NOMO-1 treated with DMSO at 0.1 percent for 48 hours (cell line): ENCODE measurements around the gene ATP10D.
"Not testable (repeated sequence)": the region's sequence is repeated elsewhere in the genome, so short reads cannot be mapped to it uniquely, and the experiment has no call there.

Source experiments
- DNase-seq: peaks from one replicate; lab custom pipeline; 2025; ENCODE audit not compliant: unreplicated experiment; lab: John Stamatoyannopoulos, UW

ATP10D gene

DNA sequence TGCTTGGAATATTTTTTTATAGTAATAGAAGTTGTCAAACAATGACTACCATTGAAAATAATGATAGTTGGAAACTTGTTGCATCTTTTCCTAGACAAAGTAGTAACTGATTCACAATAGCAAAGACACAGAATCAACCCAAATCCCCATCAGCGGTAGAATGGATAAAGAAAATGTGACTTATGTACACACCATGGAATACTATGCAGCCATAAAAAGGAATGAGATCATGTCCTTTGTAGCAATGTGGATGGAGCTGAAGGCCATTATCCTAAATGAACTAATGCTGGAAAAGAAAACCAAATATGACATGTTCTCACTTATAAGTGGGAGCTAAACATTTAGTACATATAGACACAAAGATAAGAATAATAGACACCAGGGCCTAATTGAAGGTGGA lies 49.7 kb downstream of the ATP10D start:
- no peak for DNase-seq

DNA sequence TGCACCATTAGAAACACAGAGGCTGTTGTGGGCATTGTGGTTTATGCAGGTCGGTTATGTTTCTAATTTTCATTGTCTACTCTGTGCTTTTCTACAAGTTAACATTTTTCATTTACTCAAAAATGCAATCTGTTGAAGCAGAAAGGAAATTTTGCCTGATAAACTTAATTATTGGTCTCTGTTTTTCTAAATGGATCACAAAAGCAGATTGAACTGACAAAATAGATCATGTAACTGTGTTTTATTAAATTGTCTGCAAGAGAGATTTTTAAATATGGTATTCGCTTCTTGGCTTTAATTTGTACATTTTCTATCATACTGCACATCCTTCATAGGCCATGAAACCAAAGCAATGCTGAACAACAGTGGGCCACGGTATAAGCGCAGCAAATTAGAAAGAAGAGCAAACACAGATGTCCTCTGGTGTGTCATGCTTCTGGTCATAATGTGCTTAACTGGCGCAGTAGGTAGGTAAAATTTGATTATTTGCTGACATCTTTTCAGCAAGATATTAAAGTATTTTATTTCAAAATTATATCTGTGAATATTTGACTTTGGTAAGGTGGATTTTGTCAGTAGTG lies 50.6 kb downstream of the ATP10D start:
- no peak for DNase-seq

GRCh38 chr4:47536966-47537365 lies 51.9 kb downstream of the ATP10D start:
- DNase-seq, result no peak

- DNase-seq, result no peak
These were observed 53.2 kb downstream of the ATP10D start for GRCh38 chr4:47538111-47538824.

DNA sequence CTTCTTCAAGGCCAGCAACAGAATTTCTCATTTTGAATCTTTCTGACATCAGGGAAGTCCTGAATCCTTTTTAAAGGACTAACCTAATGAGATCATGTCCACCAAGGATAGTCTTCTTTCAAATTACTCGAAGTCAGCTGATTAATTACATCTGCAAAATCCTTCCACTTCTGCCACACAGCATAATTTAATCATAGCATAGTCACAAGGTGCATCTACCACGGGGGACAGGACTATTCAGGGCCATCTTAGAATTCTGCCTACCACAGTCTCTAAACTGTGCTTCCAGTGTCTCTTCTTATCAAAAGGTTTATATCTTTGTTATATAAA lies 53.7 kb downstream of the ATP10D start:
- no peak for DNase-seq

DNA sequence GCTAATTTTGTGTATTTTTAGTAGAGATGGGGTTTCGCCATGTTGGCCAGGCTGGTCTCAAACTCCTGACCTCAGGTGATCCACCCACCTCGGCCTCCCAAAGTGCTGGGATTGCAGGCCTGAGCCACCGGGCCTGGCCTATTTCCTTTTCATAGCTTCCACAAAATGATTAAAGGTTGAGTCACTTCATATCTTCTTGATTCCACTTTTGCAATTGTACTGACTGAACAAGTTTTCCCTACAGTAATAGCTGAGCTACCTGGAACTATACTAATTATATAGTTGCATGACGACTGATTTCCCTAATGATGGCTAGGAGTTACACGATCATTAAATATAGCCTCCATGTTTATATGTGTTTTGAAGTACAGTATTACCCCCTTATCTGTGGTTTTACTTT lies 57.6 kb downstream of the ATP10D start:
- not testable (repeated sequence) for DNase-seq

DNA sequence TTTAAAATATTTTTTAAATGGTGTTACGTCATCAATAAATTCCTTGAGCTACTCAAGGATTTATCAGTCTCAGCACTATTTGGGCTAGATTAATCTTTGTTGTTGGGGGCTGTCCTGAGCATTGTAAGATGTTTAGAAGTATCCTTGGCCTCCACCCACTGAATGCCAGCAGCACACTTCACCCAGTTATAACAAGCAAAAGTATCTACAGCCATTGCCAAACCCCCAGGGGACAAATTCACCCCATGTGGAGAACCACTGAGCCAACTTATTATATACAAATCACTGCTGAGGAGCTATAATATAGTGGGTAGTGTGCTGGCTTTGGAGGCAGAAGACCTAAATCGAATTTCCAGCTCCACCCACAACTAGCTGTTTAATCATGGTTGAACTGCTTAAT lies 58.3 kb downstream of the ATP10D start:
- DNase-seq, result no peak

DNA sequence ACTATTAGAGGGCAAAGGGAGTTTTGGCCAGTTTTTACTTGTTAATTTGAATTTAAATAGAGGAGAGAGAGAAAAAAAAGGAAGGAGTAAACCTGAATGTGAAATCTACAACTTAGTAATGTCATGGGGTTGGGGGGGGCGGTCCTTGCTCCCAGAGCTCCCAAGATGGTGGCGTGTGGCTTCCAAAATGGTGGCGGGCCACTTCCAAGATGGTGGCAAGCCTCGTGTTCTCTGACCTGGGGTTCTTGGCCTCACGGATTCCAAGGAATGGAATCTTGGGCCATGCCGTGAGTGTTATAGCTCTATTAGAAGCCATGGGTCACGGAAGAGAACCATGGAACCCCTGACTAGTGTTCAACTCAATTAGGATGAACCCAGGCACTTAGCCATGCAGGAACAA lies 65.3 kb downstream of the ATP10D start:
- DNase-seq, result not testable (repeated sequence)

DNA sequence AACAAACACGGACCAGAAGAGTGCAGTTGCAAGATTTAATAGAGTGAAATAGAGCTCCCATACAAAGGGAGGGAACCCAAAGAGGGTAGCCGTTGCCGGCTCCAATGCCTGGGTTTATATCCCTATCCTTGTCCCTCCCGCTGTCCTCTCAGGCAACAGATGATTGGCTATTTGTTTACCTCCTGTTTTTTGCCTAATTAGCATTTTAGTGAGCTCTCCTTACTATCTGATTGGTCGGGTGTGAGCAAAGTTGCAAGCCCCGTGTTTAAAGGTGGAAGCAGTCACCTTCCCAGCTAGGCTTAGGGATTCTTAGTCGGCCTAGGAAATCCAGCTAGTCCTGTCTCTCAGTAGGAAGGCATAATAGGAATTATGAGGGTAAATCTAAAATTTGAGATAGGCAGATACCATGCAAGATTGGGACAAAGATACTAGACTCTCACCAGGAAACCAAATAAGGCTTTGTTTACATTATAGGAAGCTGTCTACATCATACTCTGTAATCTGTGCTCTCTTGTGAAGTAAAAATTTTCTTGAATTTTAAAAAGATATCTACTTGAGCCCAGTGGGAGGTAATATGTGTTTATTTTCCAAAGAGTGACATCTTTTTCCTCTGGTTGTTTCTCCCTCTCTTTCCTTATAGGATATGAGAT lies 65.9 kb downstream of the ATP10D start:
- no peak for DNase-seq

DNA sequence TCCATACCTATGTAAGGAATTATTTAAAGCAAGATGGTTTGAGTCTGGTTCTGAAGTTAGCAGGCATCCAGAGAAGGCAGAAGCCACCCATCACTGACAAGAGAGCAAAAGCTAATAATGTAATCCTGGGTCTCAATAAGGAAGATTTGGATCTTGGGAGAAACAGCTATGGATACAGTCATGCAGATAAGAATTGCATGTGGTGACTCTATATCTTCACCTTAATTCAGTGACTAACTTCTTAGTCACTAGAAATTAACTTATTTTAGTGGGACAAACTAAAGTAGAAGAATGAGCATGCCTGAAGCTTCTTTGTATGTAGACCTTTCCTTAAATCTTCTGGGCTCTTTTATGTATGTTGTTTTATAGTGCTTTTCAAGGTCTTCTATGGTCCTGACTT lies 66.6 kb downstream of the ATP10D start:
- DNase-seq, result no peak

- no peak for DNase-seq
These were observed 68.5 kb downstream of the ATP10D start for GRCh38 chr4:47553329-47554125.

DNA sequence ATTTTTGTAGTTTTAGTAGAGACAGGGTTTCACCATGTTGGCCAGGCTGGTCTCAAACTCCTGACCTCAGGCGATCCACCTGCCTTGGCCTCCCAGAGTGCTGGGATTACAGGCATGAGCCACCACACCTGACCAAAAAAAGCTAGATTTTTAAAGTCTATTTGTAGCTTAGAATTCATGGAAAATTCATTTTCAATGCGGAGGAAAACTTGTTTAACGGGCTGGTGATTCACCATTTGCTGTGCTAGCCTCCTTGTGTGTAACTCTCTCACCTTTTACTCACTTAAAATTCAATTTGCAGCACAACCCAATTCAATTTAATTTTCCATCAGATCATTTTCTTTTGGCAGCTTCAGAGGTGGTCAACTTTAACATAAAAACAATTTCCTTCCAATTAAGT lies 70.8 kb downstream of the ATP10D start:
- DNase-seq, result not testable (repeated sequence)

DNA sequence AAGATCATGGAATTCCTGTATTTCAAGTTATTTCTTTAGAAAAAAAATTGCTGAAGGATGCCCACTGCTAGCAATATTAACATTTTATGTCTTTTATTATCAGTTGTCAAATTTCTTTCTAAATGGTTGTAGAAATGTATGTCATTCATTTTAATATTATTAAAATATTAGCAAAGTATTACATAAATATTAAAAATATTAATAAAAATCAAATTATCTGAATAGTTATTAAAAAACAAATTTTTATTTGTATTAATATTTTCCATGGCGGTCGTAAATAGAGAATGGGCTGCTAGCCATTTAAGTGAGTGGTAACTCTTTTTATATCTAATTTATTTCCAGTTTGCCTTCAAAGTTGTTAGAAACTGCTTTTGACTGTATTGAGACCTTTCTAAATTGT lies 72.2 kb downstream of the ATP10D start:
- DNase-seq, result no peak

DNA sequence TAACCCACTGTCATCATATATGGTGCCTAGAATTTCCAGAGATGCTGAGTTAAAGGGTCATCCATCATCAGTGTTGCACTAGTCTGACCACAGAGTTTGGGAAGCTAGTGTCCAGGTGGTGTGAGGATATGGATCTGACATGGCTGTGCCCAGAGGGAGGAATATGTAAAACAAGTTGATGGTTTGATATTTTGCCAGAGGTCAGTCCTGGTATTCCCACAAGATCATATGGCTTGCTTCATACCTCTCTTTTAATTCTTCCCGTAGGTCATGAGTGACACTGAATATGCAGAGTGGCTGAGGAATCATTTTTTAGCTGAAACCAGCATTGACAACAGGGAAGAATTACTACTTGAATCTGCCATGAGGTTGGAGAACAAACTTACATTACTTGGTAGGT lies 75.6 kb downstream of the ATP10D start:
- no peak for DNase-seq

DNA sequence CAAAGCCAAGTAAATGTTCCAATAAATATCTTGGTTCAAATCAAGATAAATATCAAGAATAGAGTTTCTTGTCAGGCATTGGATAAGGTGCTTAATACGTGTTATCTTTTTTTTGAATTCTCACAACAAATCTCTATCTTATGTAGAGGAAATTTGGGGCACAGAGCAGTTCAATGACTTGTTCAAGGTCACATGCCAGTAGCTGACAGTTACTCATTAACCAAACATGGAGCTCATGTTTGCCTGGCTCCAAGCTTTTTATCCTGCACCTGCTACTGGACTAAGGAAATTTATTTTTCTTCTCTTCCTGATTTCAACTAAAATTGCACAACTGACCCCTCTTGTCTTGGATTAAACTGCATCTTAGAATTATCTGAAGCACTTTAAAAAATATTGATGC lies 76.3 kb downstream of the ATP10D start:
- DNase-seq, result no peak

GRCh38 chr4:47562297-47562696 lies 77.2 kb downstream of the ATP10D start:
- DNase-seq, result no peak

GRCh38 chr4:47566566-47566965 lies 81.5 kb downstream of the ATP10D start:
- DNase-seq, result no peak

GRCh38 chr4:47566969-47567368 lies 81.9 kb downstream of the ATP10D start:
- no peak for DNase-seq

- DNase-seq, result no peak
These were observed 82.4 kb downstream of the ATP10D start for GRCh38 chr4:47567511-47567910.

DNA sequence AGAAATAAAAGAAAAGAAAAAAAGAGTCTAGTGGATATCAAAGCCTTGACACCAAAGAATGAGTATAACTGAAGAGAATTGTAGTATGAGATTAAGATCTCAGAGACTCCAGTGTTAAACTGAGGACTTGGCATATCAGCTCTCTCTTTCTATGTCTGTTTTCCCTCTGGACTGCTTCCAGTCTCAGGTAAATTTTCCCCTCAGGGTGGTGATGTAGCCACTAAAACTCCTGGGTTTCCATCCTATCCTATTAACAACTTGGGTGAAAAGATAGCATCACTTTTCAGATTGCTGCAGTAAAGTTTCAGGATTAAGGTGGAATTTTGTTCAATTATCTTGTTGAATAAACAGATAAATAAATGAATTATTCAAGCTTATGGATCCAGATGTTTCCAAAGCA lies 85.7 kb downstream of the ATP10D start:
- DNase-seq, result no peak

- no peak for DNase-seq
These were observed 87.9 kb downstream of the ATP10D start for GRCh38 chr4:47572981-47573380.
